Adipocyte (in vitro differentiated cells): ENCODE data around the gene ULBP2.
"Not testable (repeated sequence)": the region's sequence is repeated elsewhere in the genome, so short reads cannot be mapped to it uniquely, and the experiment has no call there.

ENCODE experiments used
- DNase-seq: peaks from one replicate; pipeline ENCODE4 v3.0.0-alpha.2; 2015; ENCODE audit warnings: low read depth
- H3K27me3 ChIP-seq: replicated peaks from 2 replicates; pipeline ENCODE4 v1.7.0; 2013; ENCODE audit warnings: mild to moderate bottlenecking, low read length, moderate library complexity; ENCODE audit not compliant: control insufficient read depth, insufficient read depth
- H3K36me3 ChIP-seq: 2 replicates; pipeline ENCODE4 v1.7.0; 2013; ENCODE audit warnings: low read length, mild to moderate bottlenecking, moderate library complexity; ENCODE audit not compliant: control insufficient read depth, insufficient read depth, severe bottlenecking
- H3K4me1 ChIP-seq: 2 replicates; pipeline ENCODE4 v1.7.0; 2013; ENCODE audit warnings: mild to moderate bottlenecking, low read length, moderate library complexity; ENCODE audit not compliant: control insufficient read depth, insufficient read depth
- H3K4me3 ChIP-seq: 2 replicates; pipeline ENCODE4 v1.7.0; 2013; ENCODE audit warnings: mild to moderate bottlenecking, low read length, moderate library complexity
- H3K9ac ChIP-seq: 2 replicates; pipeline ENCODE4 v1.7.0; 2013; ENCODE audit warnings: mild to moderate bottlenecking, low read length, moderate library complexity
- H3K9me3 ChIP-seq: 2 replicates; pipeline ENCODE4 v1.7.0; 2013; ENCODE audit warnings: mild to moderate bottlenecking, low read length, moderate library complexity; ENCODE audit not compliant: control insufficient read depth

ULBP2 gene

GRCh38 chr6:149922642-149923326, 19.0 kb upstream of the ULBP2 start, which contains the start of gene RAET1G:
TSS of gene RAET1G (minus strand) at chr6:149923121. CDS start at chr6:149923010, 111 bp downstream.
- peak within 1 kb of the TSS; percentile 90 for H3K4me3 ChIP-seq
- peaks cover 8% of the 10 kb centered on the region for H3K4me1 ChIP-seq

GRCh38 chr6:149923327-149923986, 18.4 kb upstream of the ULBP2 start:
- Histone ChIP-seq H3K36me3 (no peaks in the 10 kb centered on the region), H3K4me3 (peak overlapping the region; percentile 90), H3K4me1 (peaks cover 8% of the 10 kb centered on the region), H3K9ac (peak overlapping the region; percentile 78), H3K27me3 (peaks cover 3% of the 10 kb centered on the region), H3K9me3 (no peaks in the 10 kb centered on the region)
- DNase-seq, result no peak

More at GRCh38 chr6:149922642-149923326, 19.0 kb upstream of the ULBP2 start, which contains the start of gene RAET1G:
- H3K9me3 ChIP-seq, result no peaks in the 10 kb centered on the region
- peak; percentile 92 for DNase-seq
- H3K27me3 ChIP-seq, result peaks cover 3% of the 10 kb centered on the region
- no peaks in the 10 kb centered on the region for H3K36me3 ChIP-seq
- H3K9ac ChIP-seq, result peak within 1 kb of the TSS; percentile 78

- Histone ChIP-seq H3K9ac (no peak overlapping the region), H3K4me1 (peaks cover 8% of the 10 kb centered on the region), H3K27me3 (peaks cover 9% of the 10 kb centered on the region), H3K4me3 (no peak overlapping the region), H3K36me3 (no peaks in the 10 kb centered on the region), H3K9me3 (no peaks in the 10 kb centered on the region)
- DNase-seq, result no peak
Measured at GRCh38 chr6:149924206-149924932, 17.4 kb upstream of the ULBP2 start.

- Histone ChIP-seq H3K9me3 (no peaks in the 10 kb centered on the region), H3K4me3 (peak overlapping the region; percentile 81), H3K9ac (no peak overlapping the region), H3K4me1 (peaks cover 8% of the 10 kb centered on the region), H3K27me3 (peaks cover 15% of the 10 kb centered on the region), H3K36me3 (no peaks in the 10 kb centered on the region)
- DNase-seq, result no peak
Measured at GRCh38 chr6:149924933-149925252, 16.9 kb upstream of the ULBP2 start.

- peaks cover 8% of the 10 kb centered on the region for H3K4me1 ChIP-seq
- H3K36me3 ChIP-seq, result no peaks in the 10 kb centered on the region
- H3K27me3 ChIP-seq, result peaks cover 18% of the 10 kb centered on the region
- peak overlapping the region; percentile 81 for H3K4me3 ChIP-seq
- peak overlapping the region; percentile 86 for H3K9ac ChIP-seq
- H3K9me3 ChIP-seq, result no peaks in the 10 kb centered on the region
- peak; percentile 14 for DNase-seq
Measured at GRCh38 chr6:149925253-149925973, 16.4 kb upstream of the ULBP2 start.

GRCh38 chr6:149925974-149926777, 15.6 kb upstream of the ULBP2 start:
- H3K27me3 ChIP-seq, result peaks cover 18% of the 10 kb centered on the region

GRCh38 chr6:149927025-149927424, 14.8 kb upstream of the ULBP2 start:
- not testable (repeated sequence) for H3K36me3 ChIP-seq, H3K9me3 ChIP-seq, DNase-seq, H3K4me1 ChIP-seq, H3K4me3 ChIP-seq, H3K9ac ChIP-seq
- H3K27me3 ChIP-seq, result peaks cover 15% of the 10 kb centered on the region

More at GRCh38 chr6:149925974-149926777, 15.6 kb upstream of the ULBP2 start:
- H3K4me3 ChIP-seq, result peak overlapping the region; percentile 81
- peak overlapping the region; percentile 86 for H3K9ac ChIP-seq
- peaks cover 8% of the 10 kb centered on the region for H3K4me1 ChIP-seq
- peak; percentile 94 for DNase-seq
- H3K36me3 ChIP-seq, result no peaks in the 10 kb centered on the region
- no peaks in the 10 kb centered on the region for H3K9me3 ChIP-seq

- DNase-seq, result no peak
Measured at GRCh38 chr6:149929422-149929821, 12.4 kb upstream of the ULBP2 start.

GRCh38 chr6:149931501-149931900, 10.3 kb upstream of the ULBP2 start:
- no peak for DNase-seq
- H3K27me3 ChIP-seq, result peaks cover 28% of the 10 kb centered on the region
- H3K4me3 ChIP-seq, result no peak overlapping the region
- no peaks in the 10 kb centered on the region for H3K9me3 ChIP-seq
- no peaks in the 10 kb centered on the region for H3K4me1 ChIP-seq
- no peak overlapping the region for H3K9ac ChIP-seq
- no peaks in the 10 kb centered on the region for H3K36me3 ChIP-seq

More at GRCh38 chr6:149929422-149929821, 12.4 kb upstream of the ULBP2 start:
- Histone ChIP-seq H3K27me3 (peaks cover 15% of the 10 kb centered on the region), H3K4me3 (no peak overlapping the region), H3K9me3 (no peaks in the 10 kb centered on the region), H3K9ac (no peak overlapping the region), H3K4me1 (peaks cover 3% of the 10 kb centered on the region), H3K36me3 (no peaks in the 10 kb centered on the region)

- H3K4me3 ChIP-seq, result no peak overlapping the region
- H3K9ac ChIP-seq, result no peak overlapping the region
- no peaks in the 10 kb centered on the region for H3K9me3 ChIP-seq
- no peak for DNase-seq
- H3K27me3 ChIP-seq, result peaks cover 41% of the 10 kb centered on the region
- no peaks in the 10 kb centered on the region for H3K4me1 ChIP-seq
- no peaks in the 10 kb centered on the region for H3K36me3 ChIP-seq
Measured at GRCh38 chr6:149933036-149933435, 8.8 kb upstream of the ULBP2 start.
